Osteoblast (primary cell): ENCODE measurements around the gene LTN1. TPM values are rescaled to one million over a fixed set of nuclear protein-coding genes. Genes with fewer than 3 reads are reported as not detected.

Source experiments
- DNase-seq: peaks from one replicate; pipeline ENCODE4 v3.0.0; 2011; ENCODE audit warnings: low spot score, mixed read lengths; ENCODE audit not compliant: insufficient read length; ENCODE audit errors: missing footprints
- H2AFZ ChIP-seq: 2 replicates; pipeline ENCODE4 v1.6.0; 2011; ENCODE audit warnings: mild to moderate bottlenecking, low read length
- H3K27ac ChIP-seq: 2 replicates; pipeline ENCODE4 v1.5.1; 2011; ENCODE audit warnings: mild to moderate bottlenecking, low read depth, low read length, moderate library complexity
- H3K27me3 ChIP-seq: 2 replicates; pipeline ENCODE4 v1.6.0; 2012; ENCODE audit warnings: mild to moderate bottlenecking, control low read depth, inconsistent platforms, low read length, moderate library complexity; ENCODE audit not compliant: insufficient read depth
- H3K36me3 ChIP-seq: 2 replicates; pipeline ENCODE4 v1.5.1; 2011; ENCODE audit warnings: mild to moderate bottlenecking, low read length, control low read depth, moderate library complexity; ENCODE audit not compliant: insufficient read depth
- H3K4me1 ChIP-seq: 2 replicates; pipeline ENCODE4 v1.5.1; 2011; ENCODE audit warnings: mild to moderate bottlenecking, low read length, control low read depth, moderate library complexity; ENCODE audit not compliant: insufficient read depth
- H3K4me2 ChIP-seq: 2 replicates; pipeline ENCODE4 v1.6.0; 2011; ENCODE audit warnings: mild to moderate bottlenecking, low read length; ENCODE audit not compliant: insufficient read depth
- H3K4me3 ChIP-seq: fragments of 200-600 bp; sonication (generic); 3 replicates; pipeline ENCODE4 v1.5.1; 2012; ENCODE audit warnings: mild to moderate bottlenecking, low read length, inconsistent platforms; ENCODE audit not compliant: insufficient read depth
- H3K79me2 ChIP-seq: 2 replicates; pipeline ENCODE4 v1.6.0; 2012; ENCODE audit warnings: mild to moderate bottlenecking, low read length, control low read depth, inconsistent platforms; ENCODE audit not compliant: insufficient read depth
- H3K9me3 ChIP-seq: 2 replicates; pipeline ENCODE4 v1.5.1; 2011; ENCODE audit warnings: low read depth, low read length, control low read depth
- H4K20me1 ChIP-seq: 2 replicates; pipeline ENCODE4 v1.6.0; 2012; ENCODE audit warnings: mild to moderate bottlenecking, low read length, control low read depth; ENCODE audit not compliant: insufficient read depth
- total RNA-seq: library from RNA; depleted of rRNA; stranded (reverse); fragments of >200 nt; gene quantifications from 2 replicates; pipeline ENCODE4 v1.2.3, GENCODE V29; 2012
- TF ChIP-seq, protein P1 (sequence below): IDR thresholded peaks from 2 replicates; pipeline ENCODE4 v1.5.1; 2011; ENCODE audit warnings: mild to moderate bottlenecking, low read depth, low read length, moderate library complexity; ENCODE audit errors: extremely low read depth

Gene LTN1
- total RNA-seq, 1 donor, result 27.5 TPM

DNA sequence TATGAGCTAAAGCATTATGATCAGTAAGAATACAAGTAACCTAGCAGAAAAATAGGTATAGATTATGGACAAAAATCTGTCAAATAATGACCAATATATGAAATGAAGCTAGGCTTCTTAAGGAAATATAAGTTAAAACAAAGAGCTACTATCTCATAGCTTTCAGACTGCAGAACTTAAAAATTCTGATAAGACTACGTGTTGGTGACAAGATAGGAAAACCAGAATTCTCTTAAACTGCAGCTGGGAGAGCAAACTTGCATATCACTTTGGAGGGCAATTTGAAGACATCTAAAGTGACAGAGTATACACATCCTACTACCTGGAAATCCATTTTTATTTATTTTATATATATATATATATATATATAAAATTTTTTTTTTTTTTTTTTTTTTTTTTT is 65.5 kb downstream of the LTN1 start:
- no peaks in the 10 kb centered on the region for H4K20me1 ChIP-seq
- H3K36me3 ChIP-seq, result peaks cover 8% of the 10 kb centered on the region
- H2AFZ ChIP-seq, result no peak overlapping the region
- no peak overlapping the region for H3K4me3 ChIP-seq
- no peaks in the 10 kb centered on the region for H3K79me2 ChIP-seq
- H3K27me3 ChIP-seq, result no peaks in the 10 kb centered on the region
- TF ChIP-seq, protein P1, sequence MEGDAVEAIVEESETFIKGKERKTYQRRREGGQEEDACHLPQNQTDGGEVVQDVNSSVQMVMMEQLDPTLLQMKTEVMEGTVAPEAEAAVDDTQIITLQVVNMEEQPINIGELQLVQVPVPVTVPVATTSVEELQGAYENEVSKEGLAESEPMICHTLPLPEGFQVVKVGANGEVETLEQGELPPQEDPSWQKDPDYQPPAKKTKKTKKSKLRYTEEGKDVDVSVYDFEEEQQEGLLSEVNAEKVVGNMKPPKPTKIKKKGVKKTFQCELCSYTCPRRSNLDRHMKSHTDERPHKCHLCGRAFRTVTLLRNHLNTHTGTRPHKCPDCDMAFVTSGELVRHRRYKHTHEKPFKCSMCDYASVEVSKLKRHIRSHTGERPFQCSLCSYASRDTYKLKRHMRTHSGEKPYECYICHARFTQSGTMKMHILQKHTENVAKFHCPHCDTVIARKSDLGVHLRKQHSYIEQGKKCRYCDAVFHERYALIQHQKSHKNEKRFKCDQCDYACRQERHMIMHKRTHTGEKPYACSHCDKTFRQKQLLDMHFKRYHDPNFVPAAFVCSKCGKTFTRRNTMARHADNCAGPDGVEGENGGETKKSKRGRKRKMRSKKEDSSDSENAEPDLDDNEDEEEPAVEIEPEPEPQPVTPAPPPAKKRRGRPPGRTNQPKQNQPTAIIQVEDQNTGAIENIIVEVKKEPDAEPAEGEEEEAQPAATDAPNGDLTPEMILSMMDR, result no peak
- no peaks in the 10 kb centered on the region for H3K9me3 ChIP-seq
- H3K4me1 ChIP-seq, result no peaks in the 10 kb centered on the region
- DNase-seq, result no peak
- no peak overlapping the region for H3K27ac ChIP-seq
- H3K4me2 ChIP-seq, result no peak overlapping the region

DNA sequence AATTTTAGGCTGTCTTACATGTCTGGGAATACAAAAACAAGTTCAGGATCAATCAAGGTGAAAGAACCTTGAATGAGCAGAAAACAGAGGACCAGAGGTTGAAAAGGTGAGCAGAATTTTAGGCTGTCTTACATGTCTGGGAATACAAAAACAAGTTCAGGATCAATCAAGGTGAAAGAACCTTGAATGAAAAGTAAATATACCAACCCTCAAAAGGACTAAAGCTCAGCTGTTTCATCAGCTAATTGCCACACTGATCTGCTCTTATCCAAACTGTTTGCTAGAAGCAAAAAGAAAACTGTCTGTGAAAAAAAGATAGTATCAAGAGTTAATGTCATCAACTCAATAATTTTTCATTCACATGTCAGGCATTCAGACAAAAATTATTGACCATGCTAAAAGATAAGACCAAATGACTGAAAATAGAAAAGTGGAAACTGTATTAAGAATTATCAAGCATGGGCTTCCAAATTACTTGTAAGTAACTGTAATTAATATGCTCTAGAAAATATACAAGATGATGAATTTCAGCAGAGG is 69.2 kb downstream of the LTN1 start:
- TF ChIP-seq, protein P1, result no peak
- H3K36me3 ChIP-seq, result no peaks in the 10 kb centered on the region
- no peak overlapping the region for H2AFZ ChIP-seq
- H3K9me3 ChIP-seq, result no peaks in the 10 kb centered on the region
- H3K79me2 ChIP-seq, result no peaks in the 10 kb centered on the region
- no peaks in the 10 kb centered on the region for H3K4me1 ChIP-seq
- H3K4me3 ChIP-seq, result no peak overlapping the region
- no peaks in the 10 kb centered on the region for H4K20me1 ChIP-seq
- DNase-seq, result no peak
- no peaks in the 10 kb centered on the region for H3K27me3 ChIP-seq
- no peak overlapping the region for H3K4me2 ChIP-seq
- H3K27ac ChIP-seq, result no peak overlapping the region

DNA sequence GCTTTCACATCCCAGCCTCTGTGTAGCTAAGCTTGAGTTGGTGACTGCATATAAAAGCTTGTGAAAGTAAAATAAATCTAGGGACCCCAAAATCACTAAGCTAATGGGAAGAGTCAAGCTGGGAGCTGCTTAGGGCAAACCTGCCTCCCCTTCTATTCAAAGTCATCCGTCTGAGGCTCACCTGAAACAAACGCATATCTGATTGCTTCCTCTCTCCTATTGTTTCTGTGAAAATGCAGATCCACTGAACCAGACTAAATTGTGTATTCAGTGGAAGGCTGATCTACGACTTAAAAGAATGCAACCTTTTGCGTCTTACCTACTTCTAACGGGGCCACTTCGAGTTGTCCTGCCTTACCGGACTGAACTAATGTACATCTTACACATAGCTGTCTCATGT is 70.3 kb downstream of the LTN1 start:
- TF ChIP-seq, protein P1, result no peak
- H3K4me2 ChIP-seq, result no peak overlapping the region
- no peak overlapping the region for H3K4me3 ChIP-seq
- H4K20me1 ChIP-seq, result no peaks in the 10 kb centered on the region
- no peak overlapping the region for H3K27ac ChIP-seq
- no peaks in the 10 kb centered on the region for H3K9me3 ChIP-seq
- H3K36me3 ChIP-seq, result no peaks in the 10 kb centered on the region
- no peaks in the 10 kb centered on the region for H3K27me3 ChIP-seq
- no peaks in the 10 kb centered on the region for H3K4me1 ChIP-seq
- no peak for DNase-seq
- H2AFZ ChIP-seq, result no peak overlapping the region
- H3K79me2 ChIP-seq, result no peaks in the 10 kb centered on the region

DNA sequence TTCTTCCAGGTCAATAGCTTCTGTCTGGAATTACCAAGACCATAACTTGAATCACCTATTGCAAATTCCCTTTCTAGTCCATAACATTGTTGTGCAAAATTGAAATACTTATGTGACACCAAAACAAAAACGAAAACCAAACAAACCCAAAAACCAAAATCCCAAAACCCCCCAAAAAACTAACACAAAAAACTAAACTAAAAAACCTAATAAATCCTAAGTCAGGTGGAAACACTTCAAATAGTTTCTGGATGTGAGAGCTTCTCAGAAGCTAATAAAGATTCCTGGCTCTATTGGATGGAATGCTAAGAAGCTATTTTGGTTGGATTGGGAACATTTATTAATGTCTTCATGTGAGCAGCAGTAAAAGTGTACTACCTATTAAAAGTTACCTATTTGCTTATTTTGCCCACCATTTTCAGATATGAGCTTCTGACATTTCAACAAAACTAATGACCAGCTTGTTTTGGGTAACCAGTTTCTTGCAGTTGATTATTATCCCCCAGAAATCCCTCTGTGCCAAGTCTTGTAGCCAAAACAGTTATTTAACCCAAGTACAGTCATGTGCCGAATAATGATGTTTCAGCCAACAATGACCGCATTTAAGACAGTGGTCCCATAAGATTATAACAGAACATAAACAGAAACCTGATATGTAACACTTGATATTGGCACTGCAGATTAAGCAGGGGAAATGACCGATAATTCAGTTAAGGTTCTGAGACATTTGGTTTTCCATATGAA is 76.4 kb downstream of the LTN1 start:
- no peaks in the 10 kb centered on the region for H3K9me3 ChIP-seq
- no peak overlapping the region for H3K4me2 ChIP-seq
- H3K27me3 ChIP-seq, result no peaks in the 10 kb centered on the region
- no peaks in the 10 kb centered on the region for H3K4me1 ChIP-seq
- H4K20me1 ChIP-seq, result no peaks in the 10 kb centered on the region
- H3K79me2 ChIP-seq, result no peaks in the 10 kb centered on the region
- H3K27ac ChIP-seq, result no peak overlapping the region
- TF ChIP-seq, protein P1, result no peak
- H2AFZ ChIP-seq, result no peak overlapping the region
- no peak overlapping the region for H3K4me3 ChIP-seq
- no peak for DNase-seq
- H3K36me3 ChIP-seq, result no peaks in the 10 kb centered on the region
